K562 (cell line): ENCODE data around the gene FAM227A. TPM values are rescaled to one million over a fixed set of nuclear protein-coding genes. Genes with fewer than 3 reads are reported as not detected.
A peak's percentile ranks its signal among the peaks of the same experiment; 100 is the strongest.

Experiments
- ARID1B ChIP-seq: fragments of 450-650 bp; IDR thresholded peaks from 2 replicates; pipeline ENCODE4 v1.6.1; 2016; ENCODE audit warnings: antibody characterized with exemption, mild to moderate bottlenecking, inconsistent platforms
- ATF1 ChIP-seq, 2 experiments: fragments of 450-650 bp in 1 of 2; IDR thresholded peaks; 2 replicates each; pipeline ENCODE4 v1.6.1; 2016; ENCODE audit warnings: missing compliant biosample characterization in 1 of 2, missing genetic modification characterization in 1 of 2
- CEBPG ChIP-seq, 3 experiments: fragments of 200-800 bp in 1 of 3; sonication (Bioruptor generic) in 1 of 3; sonication (generic) in 1 of 3; formaldehyde crosslinking in 1 of 3; IDR thresholded peaks in 2 of 3; conservative IDR thresholded peaks in 1 of 3; 2 replicates each; pipeline versions ENCODE4 v1.6.1 to v1.8.0; 2016 to 2022; ENCODE audit warnings: missing compliant biosample characterization in 2 of 3, missing genetic modification characterization in 2 of 3, mild to moderate bottlenecking in 1 of 3, missing genetic modification reagents in 1 of 3
- HDAC1 ChIP-seq, 2 experiments: fragments of 450-650 bp; IDR thresholded peaks; 2 replicates each; pipeline ENCODE4 v1.6.1; 2016 to 2017; ENCODE audit warnings: inconsistent platforms in 1 of 2, mild to moderate bottlenecking in 1 of 2, moderate library complexity in 1 of 2
- HDAC2 ChIP-seq: fragments of 450-650 bp; IDR thresholded peaks from 2 replicates; pipeline ENCODE4 v1.6.1; 2016; ENCODE audit warnings: mild to moderate bottlenecking
- MTA1 ChIP-seq: fragments of 450-650 bp; IDR thresholded peaks from 2 replicates; pipeline ENCODE4 v1.6.1; 2017; ENCODE audit warnings: borderline replicate concordance
- NR2C1 ChIP-seq, 2 experiments: fragments of 450-650 bp; IDR thresholded peaks; 2 replicates each; pipeline ENCODE4 v1.6.1; 2017; ENCODE audit warnings: mild to moderate bottlenecking in 2 of 2, antibody characterized with exemption in 1 of 2, inconsistent platforms in 1 of 2, missing compliant biosample characterization in 1 of 2, missing genetic modification characterization in 1 of 2
- NUFIP1 ChIP-seq: fragments of 450-650 bp; IDR thresholded peaks from 2 replicates; pipeline ENCODE4 v1.6.1; 2018; ENCODE audit not compliant: partially characterized antibody
- POLR2H ChIP-seq: IDR thresholded peaks from 2 replicates; pipeline ENCODE4 v1.6.1; 2016; ENCODE audit warnings: missing genetic modification characterization, low read depth, mild to moderate bottlenecking, control low read depth, missing compliant biosample characterization, moderate library complexity
- RBM14 ChIP-seq: fragments of 200-400 bp; formaldehyde crosslinking; IDR thresholded peaks from 2 replicates; pipeline ENCODE4 v1.6.1; 2018; ENCODE audit warnings: low read depth, mild to moderate bottlenecking, low read length, moderate library complexity, borderline replicate concordance; ENCODE audit not compliant: insufficient read depth
- RUNX1 ChIP-seq: sonication (generic); IDR thresholded peaks from 2 replicates; pipeline ENCODE4 v1.6.1; 2016; ENCODE audit warnings: antibody characterized with exemption, low read depth
- SIN3A ChIP-seq, 2 experiments: fragments of 150-350 bp in 1 of 2; IDR thresholded peaks; 2 replicates each; pipeline ENCODE4 v1.6.1; 2011 to 2016; ENCODE audit warnings: borderline replicate concordance in 2 of 2, low read depth in 2 of 2, low read length in 2 of 2, mild to moderate bottlenecking in 2 of 2, moderate library complexity in 2 of 2; ENCODE audit not compliant: control insufficient read depth in 1 of 2
- SMARCA5 ChIP-seq: fragments of 450-650 bp; IDR thresholded peaks from 2 replicates; pipeline ENCODE4 v1.6.1; 2016
- SNIP1 ChIP-seq: fragments of 450-650 bp; IDR thresholded peaks from 2 replicates; pipeline ENCODE4 v1.7.1; 2017; ENCODE audit warnings: low read depth, mild to moderate bottlenecking
- TBP ChIP-seq: optimal IDR thresholded peaks from 2 replicates; pipeline ENCODE3; 2011; ENCODE audit warnings: low read depth, low read length, improper control_type of control experiment
- TCF7L2 ChIP-seq: fragments of 150-350 bp; IDR thresholded peaks from 2 replicates; pipeline ENCODE4 v1.6.1; 2016; ENCODE audit warnings: low read depth, mild to moderate bottlenecking, low read length, moderate library complexity
- ZEB2 ChIP-seq: fragments of 450-650 bp; IDR thresholded peaks from 2 replicates; pipeline ENCODE4 v1.6.1; 2016
- ZNF121 ChIP-seq: sonication (generic); formaldehyde crosslinking; conservative IDR thresholded peaks from 2 replicates; pipeline ENCODE4 v1.8.0; 2022; ENCODE audit warnings: missing genetic modification reagents
- ZSCAN32 ChIP-seq: fragments of 450-650 bp; formaldehyde crosslinking; IDR thresholded peaks from 2 replicates; pipeline ENCODE4 v1.4.0; 2020; ENCODE audit warnings: mild to moderate bottlenecking, moderate library complexity
- polyA plus RNA-seq, 8 experiments: library from polyadenylated mRNA; depleted of rRNA in 4 of 8; stranded (reverse) in 5 of 8; unstranded in 3 of 8; fragments of >200 nt; fragmentation: Nextera tagmentation in 2 of 8; fragmentation: Illumina TruSeq in 1 of 8; extraction: Ambion mirVana in 2 of 8; extraction: Trizol in 1 of 8; gene quantifications; 2 replicates each; pipeline versions ENCODE4 v1.2.1 to v1.2.3, GENCODE V29; 2011 to 2014; ENCODE audit warnings: inconsistent platforms in 1 of 8, missing spikeins in 1 of 8
- total RNA-seq, 7 experiments: library from RNA; depleted of rRNA in 6 of 7; stranded (reverse); fragments of >200 nt in 6 of 7; fragmentation: Illumina TruSeq in 2 of 7; extraction: Trizol in 2 of 7; gene quantifications; 2 replicates each; pipeline versions ENCODE4 v1.2.1 to v1.2.3, GENCODE V29; 2011 to 2021; ENCODE audit warnings: low replicate concordance in 1 of 7
- TF ChIP-seq, protein P1 (sequence below): sonication (generic); formaldehyde crosslinking; IDR thresholded peaks from 2 replicates; pipeline ENCODE4 v1.8.0; 2022; ENCODE audit warnings: missing genetic modification reagents, mild to moderate bottlenecking, borderline replicate concordance
- TF ChIP-seq, protein P2 (sequence below): fragments of 450-650 bp; IDR thresholded peaks from 2 replicates; pipeline ENCODE4 v1.6.1; 2016; ENCODE audit warnings: mild to moderate bottlenecking
- TF ChIP-seq, protein P3 (sequence below), 2 experiments: IDR thresholded peaks; 2 replicates each; pipeline ENCODE4 v1.6.1; 2012; ENCODE audit warnings: improper control_type of control experiment in 2 of 2, low read depth in 2 of 2, low read length in 2 of 2, borderline replicate concordance in 1 of 2

The FAM227A gene
- total and polyA plus RNA-seq, 9 of the 15 experiments (the other 6 are each of a cell fraction or from before 2014, with no cell fraction given), result 0.10 to 2.2 (median 0.83) TPM

DNA sequence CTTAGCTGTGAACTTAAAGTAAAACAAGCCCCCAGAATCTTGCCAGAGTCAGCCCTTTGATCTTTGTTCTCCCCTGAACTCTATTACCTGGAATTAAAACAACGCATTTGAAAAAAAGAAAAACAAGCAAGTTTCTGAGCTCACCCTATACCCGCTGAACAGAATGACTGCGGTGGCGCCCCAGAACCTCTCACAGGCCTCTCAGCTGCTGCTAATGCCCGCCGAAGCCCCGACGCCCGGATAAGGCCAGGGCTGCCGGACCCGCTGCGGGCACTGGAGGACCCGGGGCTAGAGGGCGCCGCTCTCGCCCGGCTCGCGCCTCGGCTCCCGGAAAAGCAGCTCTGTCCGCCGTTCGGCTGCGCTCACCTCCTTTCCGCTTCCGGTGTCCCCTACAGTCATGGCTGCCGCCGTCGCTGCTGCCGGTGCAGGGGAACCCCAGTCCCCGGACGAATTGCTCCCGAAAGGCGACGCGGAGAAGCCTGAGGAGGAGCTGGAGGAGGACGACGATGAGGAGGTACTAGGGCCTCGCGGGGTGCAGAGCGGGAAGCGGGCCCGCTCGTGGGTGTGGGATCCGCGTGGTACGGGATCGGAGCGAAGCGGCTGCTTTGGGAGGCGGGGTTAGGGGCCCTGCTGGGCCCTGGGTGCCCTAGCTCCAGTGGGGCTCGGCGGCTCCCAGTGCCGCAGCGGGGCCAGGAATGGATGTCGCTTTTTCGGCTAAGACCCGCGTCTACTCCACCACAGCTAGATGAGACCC is 25.6 kb upstream of the FAM227A start, which contains the start of gene TOMM22 (continued):
- TF ChIP-seq ZNF121 (peak; percentile 95), TBP (peak; percentile 78), NR2C1 (IDR thresholded peaks at IDR 0.05) (peak; percentile 89), NR2C1 (tag; IDR thresholded peaks at IDR 0.05) (peak; percentile 93), SIN3A (IDR thresholded peaks at IDR 0.05; ENCODE audit: borderline replicate concordance in 2 of 2, control insufficient read depth in 1 of 2, low read depth in 2 of 2, low read length in 2 of 2) (peak; percentile 48 to 52; a peak in 1 of 4 replicates), POLR2H (tag) (peak; percentile 43; the same call in 1 of the 2 replicates), TCF7L2 (no peak), CEBPG (CRISPR knock-in tag; IDR thresholded peaks at IDR 0.05) (no peak), CEBPG (tag; conservative IDR thresholded peaks at IDR 0.05 in 1 of 2, IDR thresholded peaks at IDR 0.05 in 1 of 2) (no peak), HDAC2 (peak; percentile 96), ZEB2 (no peak), NUFIP1 (no peak), SMARCA5 (no peak), ZSCAN32 (CRISPR knock-in tag) (no peak), SNIP1 (peak; percentile 87), RUNX1 (no peak), RBM14 (no peak), HDAC1 (IDR thresholded peaks at IDR 0.05) (peak in 1 of 2 experiments; percentile 99; a peak in 2 of 4 replicates), MTA1 (no peak), ARID1B (0 out of 2 replicates have a peak, but pooled peaks have one; percentile 36), ATF1 (CRISPR knock-in tag; IDR thresholded peaks at IDR 0.05) (no peak), ATF1 (tag; IDR thresholded peaks at IDR 0.05) (peak; percentile 49; the same call in 1 of the 2 replicates)
- TF ChIP-seq, protein P1, sequence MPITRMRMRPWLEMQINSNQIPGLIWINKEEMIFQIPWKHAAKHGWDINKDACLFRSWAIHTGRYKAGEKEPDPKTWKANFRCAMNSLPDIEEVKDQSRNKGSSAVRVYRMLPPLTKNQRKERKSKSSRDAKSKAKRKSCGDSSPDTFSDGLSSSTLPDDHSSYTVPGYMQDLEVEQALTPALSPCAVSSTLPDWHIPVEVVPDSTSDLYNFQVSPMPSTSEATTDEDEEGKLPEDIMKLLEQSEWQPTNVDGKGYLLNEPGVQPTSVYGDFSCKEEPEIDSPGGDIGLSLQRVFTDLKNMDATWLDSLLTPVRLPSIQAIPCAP (CRISPR knock-in tag), result no peak
- TF ChIP-seq, protein P2, sequence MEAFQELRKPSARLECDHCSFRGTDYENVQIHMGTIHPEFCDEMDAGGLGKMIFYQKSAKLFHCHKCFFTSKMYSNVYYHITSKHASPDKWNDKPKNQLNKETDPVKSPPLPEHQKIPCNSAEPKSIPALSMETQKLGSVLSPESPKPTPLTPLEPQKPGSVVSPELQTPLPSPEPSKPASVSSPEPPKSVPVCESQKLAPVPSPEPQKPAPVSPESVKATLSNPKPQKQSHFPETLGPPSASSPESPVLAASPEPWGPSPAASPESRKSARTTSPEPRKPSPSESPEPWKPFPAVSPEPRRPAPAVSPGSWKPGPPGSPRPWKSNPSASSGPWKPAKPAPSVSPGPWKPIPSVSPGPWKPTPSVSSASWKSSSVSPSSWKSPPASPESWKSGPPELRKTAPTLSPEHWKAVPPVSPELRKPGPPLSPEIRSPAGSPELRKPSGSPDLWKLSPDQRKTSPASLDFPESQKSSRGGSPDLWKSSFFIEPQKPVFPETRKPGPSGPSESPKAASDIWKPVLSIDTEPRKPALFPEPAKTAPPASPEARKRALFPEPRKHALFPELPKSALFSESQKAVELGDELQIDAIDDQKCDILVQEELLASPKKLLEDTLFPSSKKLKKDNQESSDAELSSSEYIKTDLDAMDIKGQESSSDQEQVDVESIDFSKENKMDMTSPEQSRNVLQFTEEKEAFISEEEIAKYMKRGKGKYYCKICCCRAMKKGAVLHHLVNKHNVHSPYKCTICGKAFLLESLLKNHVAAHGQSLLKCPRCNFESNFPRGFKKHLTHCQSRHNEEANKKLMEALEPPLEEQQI, result no peak
- TF ChIP-seq, protein P3, sequence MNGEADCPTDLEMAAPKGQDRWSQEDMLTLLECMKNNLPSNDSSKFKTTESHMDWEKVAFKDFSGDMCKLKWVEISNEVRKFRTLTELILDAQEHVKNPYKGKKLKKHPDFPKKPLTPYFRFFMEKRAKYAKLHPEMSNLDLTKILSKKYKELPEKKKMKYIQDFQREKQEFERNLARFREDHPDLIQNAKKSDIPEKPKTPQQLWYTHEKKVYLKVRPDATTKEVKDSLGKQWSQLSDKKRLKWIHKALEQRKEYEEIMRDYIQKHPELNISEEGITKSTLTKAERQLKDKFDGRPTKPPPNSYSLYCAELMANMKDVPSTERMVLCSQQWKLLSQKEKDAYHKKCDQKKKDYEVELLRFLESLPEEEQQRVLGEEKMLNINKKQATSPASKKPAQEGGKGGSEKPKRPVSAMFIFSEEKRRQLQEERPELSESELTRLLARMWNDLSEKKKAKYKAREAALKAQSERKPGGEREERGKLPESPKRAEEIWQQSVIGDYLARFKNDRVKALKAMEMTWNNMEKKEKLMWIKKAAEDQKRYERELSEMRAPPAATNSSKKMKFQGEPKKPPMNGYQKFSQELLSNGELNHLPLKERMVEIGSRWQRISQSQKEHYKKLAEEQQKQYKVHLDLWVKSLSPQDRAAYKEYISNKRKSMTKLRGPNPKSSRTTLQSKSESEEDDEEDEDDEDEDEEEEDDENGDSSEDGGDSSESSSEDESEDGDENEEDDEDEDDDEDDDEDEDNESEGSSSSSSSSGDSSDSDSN (IDR thresholded peaks at IDR 0.05; ENCODE audit: borderline replicate concordance in 1 of 2, low read depth in 2 of 2, low read length in 2 of 2), result 0 out of 4 replicates have a peak, but pooled peaks of 1 of the 2 experiments have one; percentile 22
